HepG2 (cell line): Measurements from ENCODE around the gene GALR2. TPM values are rescaled to one million over a fixed set of nuclear protein-coding genes. Genes with fewer than 3 reads are reported as not detected.

ENCODE experiments used
- CAMTA2 ChIP-seq: sonication (generic); formaldehyde crosslinking; IDR thresholded peaks from 2 replicates; pipeline ENCODE4 v1.4.0; 2020; ENCODE audit warnings: mild to moderate bottlenecking, missing genetic modification reagents, borderline replicate concordance
- CENPT ChIP-seq: sonication (generic); formaldehyde crosslinking; IDR thresholded peaks from 2 replicates; pipeline ENCODE4 v1.8.0; 2022; ENCODE audit warnings: low read depth, mild to moderate bottlenecking, moderate library complexity, missing genetic modification reagents
- DMAP1 ChIP-seq: IDR thresholded peaks from 2 replicates; pipeline ENCODE4 v1.6.1; 2016
- ELF3 ChIP-seq: IDR thresholded peaks from 2 replicates; pipeline ENCODE4 v1.6.1; 2016; ENCODE audit warnings: missing genetic modification reagents, missing compliant biosample characterization
- EP300 ChIP-seq, 3 experiments: sonication (generic) in 1 of 3; formaldehyde crosslinking in 1 of 3; IDR thresholded peaks; 2 replicates each; pipeline versions ENCODE4 v1.5.1 to v1.6.1; 2011 to 2020; ENCODE audit warnings: low read depth in 2 of 3, low read length in 2 of 3, borderline replicate concordance in 1 of 3, improper control_type of control experiment in 1 of 3, mild to moderate bottlenecking in 1 of 3, missing genetic modification reagents in 1 of 3, moderate library complexity in 1 of 3
- FOXM1 ChIP-seq: sonication (generic); formaldehyde crosslinking; IDR thresholded peaks from 2 replicates; pipeline ENCODE4 v1.5.0; 2020; ENCODE audit warnings: missing genetic modification reagents
- HNF4G ChIP-seq, 2 experiments: sonication (generic) in 1 of 2; formaldehyde crosslinking in 1 of 2; IDR thresholded peaks; 2 replicates each; pipeline versions ENCODE4 v1.4.0 to v1.6.1; 2011 to 2020; ENCODE audit warnings: borderline replicate concordance in 2 of 2, low read depth in 2 of 2, mild to moderate bottlenecking in 2 of 2, low read length in 1 of 2, missing genetic modification reagents in 1 of 2, moderate library complexity in 1 of 2
- HOXA5 ChIP-seq: sonication (generic); formaldehyde crosslinking; IDR thresholded peaks from 2 replicates; pipeline ENCODE4 v1.4.0; 2020; ENCODE audit warnings: missing genetic modification reagents
- NR2F6 ChIP-seq, 2 experiments: IDR thresholded peaks; 2 replicates each; pipeline ENCODE4 v1.6.1; 2016; ENCODE audit warnings: antibody characterized with exemption in 1 of 2, mild to moderate bottlenecking in 1 of 2
- RCOR2 ChIP-seq: IDR thresholded peaks from 2 replicates; pipeline ENCODE4 v1.6.1; 2016; ENCODE audit warnings: missing biosample characterization, missing genetic modification reagents
- SOX5 ChIP-seq: IDR thresholded peaks from 2 replicates; pipeline ENCODE4 v1.6.1; 2016; ENCODE audit warnings: borderline replicate concordance
- SOX6 ChIP-seq, 2 experiments: fragments of 450-650 bp in 1 of 2; sonication (generic) in 1 of 2; formaldehyde crosslinking in 1 of 2; IDR thresholded peaks; 2 replicates each; pipeline versions ENCODE4 v1.4.0 to v1.6.1; 2017 to 2020; ENCODE audit warnings: antibody characterized with exemption in 1 of 2, mild to moderate bottlenecking in 1 of 2, missing genetic modification reagents in 1 of 2
- TBX3 ChIP-seq: fragments of 450-650 bp; IDR thresholded peaks from 2 replicates; pipeline ENCODE4 v1.6.1; 2017; ENCODE audit warnings: antibody characterized with exemption, mild to moderate bottlenecking, inconsistent platforms, borderline replicate concordance
- ZNF431 ChIP-seq: sonication (generic); formaldehyde crosslinking; IDR thresholded peaks from 2 replicates; pipeline ENCODE4 v1.9.0; 2022; ENCODE audit warnings: missing genetic modification reagents, low read depth, mild to moderate bottlenecking, borderline replicate concordance
- ZNF557 ChIP-seq: sonication (generic); formaldehyde crosslinking; IDR thresholded peaks from 2 replicates; pipeline ENCODE4 v1.4.0; 2020; ENCODE audit warnings: missing genetic modification reagents
- ZNF614 ChIP-seq: IDR thresholded peaks from 2 replicates; pipeline ENCODE4 v1.6.1; 2018; ENCODE audit warnings: missing biosample characterization, missing genetic modification reagents, inconsistent platforms, borderline replicate concordance
- ZNF75D ChIP-seq: sonication (generic); formaldehyde crosslinking; IDR thresholded peaks from 2 replicates; pipeline ENCODE4 v1.8.1; 2023; ENCODE audit warnings: missing genetic modification reagents, mild to moderate bottlenecking, borderline replicate concordance
- ZNF792 ChIP-seq: IDR thresholded peaks from 2 replicates; pipeline ENCODE4 v1.6.1; 2016
- polyA plus RNA-seq, 8 experiments: library from polyadenylated mRNA; depleted of rRNA in 3 of 8; stranded (reverse) in 7 of 8; unstranded in 1 of 8; fragments of >200 nt; fragmentation: Illumina TruSeq in 4 of 8; extraction: Trizol in 4 of 8; gene quantifications; 2 replicates each; pipeline versions ENCODE4 v1.2.1 to v1.2.3, GENCODE V29; 2011 to 2016; ENCODE audit warnings: low read depth in 4 of 8, missing spikeins in 1 of 8, mixed read lengths in 1 of 8; ENCODE audit not compliant: insufficient read depth in 1 of 8
- total RNA-seq, 5 experiments: library from RNA; depleted of rRNA; stranded (reverse); fragments of >200 nt; fragmentation: Illumina TruSeq; extraction: Trizol; gene quantifications; 2 replicates each; pipeline ENCODE4 v1.2.3, GENCODE V29; 2016; ENCODE audit warnings: low read depth in 1 of 5
- TF ChIP-seq, protein P1 (sequence below): IDR thresholded peaks from 2 replicates; pipeline ENCODE4 v1.6.1; 2018; ENCODE audit warnings: missing genetic modification reagents, mild to moderate bottlenecking, missing compliant biosample characterization
- TF ChIP-seq, protein P2 (sequence below): sonication (generic); formaldehyde crosslinking; conservative IDR thresholded peaks from 2 replicates; pipeline ENCODE4 v1.5.0; 2020; ENCODE audit warnings: missing genetic modification reagents
- TF ChIP-seq, protein P3 (sequence below), 2 experiments: fragments of 450-650 bp in 1 of 2; sonication (generic) in 1 of 2; formaldehyde crosslinking; IDR thresholded peaks; 2 replicates each; pipeline versions ENCODE4 v1.5.0 to v1.8.0; 2020 to 2022; ENCODE audit warnings: mild to moderate bottlenecking in 1 of 2, missing genetic modification reagents in 1 of 2
- TF ChIP-seq, protein P4 (sequence below): sonication (generic); formaldehyde crosslinking; IDR thresholded peaks from 2 replicates; pipeline ENCODE4 v1.9.0; 2021; ENCODE audit warnings: missing genetic modification reagents, borderline replicate concordance

Gene GALR2
- total and polyA plus RNA-seq, 2 of the 13 experiments (the other 11 are each of a cell fraction or from before 2014, with no cell fraction given): 0.48 to 0.58 TPM

DNA sequence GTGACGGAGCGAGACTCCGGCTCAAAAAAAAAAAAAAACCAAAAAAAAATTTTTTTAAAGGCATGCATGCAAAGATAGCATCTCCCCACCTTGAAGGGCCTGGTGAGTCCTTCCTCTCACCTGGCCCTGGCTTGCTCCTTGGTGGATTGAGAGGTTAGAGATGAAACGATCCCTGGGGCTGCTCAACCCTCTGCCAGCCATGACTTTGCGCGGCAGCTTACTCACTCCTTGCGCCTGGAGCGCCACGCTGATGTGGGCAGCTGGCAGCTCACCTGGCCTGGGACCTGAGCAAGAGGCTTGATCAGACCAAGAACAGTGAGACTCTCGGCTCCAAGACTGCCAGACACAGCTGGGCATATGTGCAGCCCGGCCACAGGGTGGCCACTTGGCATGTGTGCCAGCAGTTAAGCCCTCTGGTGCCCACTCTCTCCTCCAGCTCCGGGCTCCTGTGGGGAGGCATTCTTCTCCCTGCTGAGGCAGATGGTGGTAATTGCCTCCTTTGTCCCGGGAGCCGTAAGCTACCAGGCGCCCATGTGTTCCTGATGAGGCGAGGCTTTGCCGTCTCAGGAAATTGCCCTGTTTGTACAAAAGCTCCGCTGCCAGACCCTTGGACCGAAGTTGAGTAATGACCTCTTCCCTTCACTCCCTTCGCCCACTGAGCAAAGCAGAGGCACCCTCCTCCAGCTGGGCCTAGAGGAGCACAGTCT is 42.4 kb upstream of the GALR2 start (continued):
- TF ChIP-seq, protein P1, sequence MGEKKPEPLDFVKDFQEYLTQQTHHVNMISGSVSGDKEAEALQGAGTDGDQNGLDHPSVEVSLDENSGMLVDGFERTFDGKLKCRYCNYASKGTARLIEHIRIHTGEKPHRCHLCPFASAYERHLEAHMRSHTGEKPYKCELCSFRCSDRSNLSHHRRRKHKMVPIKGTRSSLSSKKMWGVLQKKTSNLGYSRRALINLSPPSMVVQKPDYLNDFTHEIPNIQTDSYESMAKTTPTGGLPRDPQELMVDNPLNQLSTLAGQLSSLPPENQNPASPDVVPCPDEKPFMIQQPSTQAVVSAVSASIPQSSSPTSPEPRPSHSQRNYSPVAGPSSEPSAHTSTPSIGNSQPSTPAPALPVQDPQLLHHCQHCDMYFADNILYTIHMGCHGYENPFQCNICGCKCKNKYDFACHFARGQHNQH (CRISPR knock-in tag): peak; percentile 47; the same call in 1 of the 2 replicates
- TF ChIP-seq CENPT (no peak), ZNF75D (CRISPR knock-in tag) (no peak), ZNF431 (peak; percentile 55; the same call in 1 of the 2 replicates), TBX3 (no peak), DMAP1 (CRISPR knock-in tag) (0 out of 2 replicates have a peak, but pooled peaks have one; percentile 31), EP300 (IDR thresholded peaks at IDR 0.05; ENCODE audit: low read depth in 2 of 2, low read length in 2 of 2) (peak in 1 of 2 experiments; percentile 55; a peak in 1 of 4 replicates), EP300 (CRISPR knock-in tag; IDR thresholded peaks at IDR 0.05; ENCODE audit: borderline replicate concordance) (0 out of 2 replicates have a peak, but pooled peaks have one; percentile 61), SOX5 (CRISPR knock-in tag) (peak; percentile 37; the same call in 1 of the 2 replicates), ZNF614 (CRISPR knock-in tag) (no peak), HOXA5 (CRISPR knock-in tag) (peak; percentile 66; the same call in 1 of the 2 replicates), ELF3 (CRISPR knock-in tag) (peak; percentile 25), CAMTA2 (CRISPR knock-in tag) (no peak), HNF4G (IDR thresholded peaks at IDR 0.05; ENCODE audit: borderline replicate concordance, low read depth, low read length) (peak; percentile 76; the same call in 1 of the 2 replicates), HNF4G (CRISPR knock-in tag; IDR thresholded peaks at IDR 0.05; ENCODE audit: borderline replicate concordance, low read depth) (peak; percentile 93), SOX6 (IDR thresholded peaks at IDR 0.05) (no peak), SOX6 (CRISPR knock-in tag; IDR thresholded peaks at IDR 0.05) (peak; percentile 55; the same call in 1 of the 2 replicates), FOXM1 (CRISPR knock-in tag) (no peak), RCOR2 (CRISPR knock-in tag) (peak; percentile 78; the same call in 1 of the 2 replicates), ZNF557 (no peak), ZNF792 (CRISPR knock-in tag) (peak; percentile 81; the same call in 1 of the 2 replicates), NR2F6 (IDR thresholded peaks at IDR 0.05) (no peak), NR2F6 (CRISPR knock-in tag; IDR thresholded peaks at IDR 0.05) (no peak)
- TF ChIP-seq, protein P2, sequence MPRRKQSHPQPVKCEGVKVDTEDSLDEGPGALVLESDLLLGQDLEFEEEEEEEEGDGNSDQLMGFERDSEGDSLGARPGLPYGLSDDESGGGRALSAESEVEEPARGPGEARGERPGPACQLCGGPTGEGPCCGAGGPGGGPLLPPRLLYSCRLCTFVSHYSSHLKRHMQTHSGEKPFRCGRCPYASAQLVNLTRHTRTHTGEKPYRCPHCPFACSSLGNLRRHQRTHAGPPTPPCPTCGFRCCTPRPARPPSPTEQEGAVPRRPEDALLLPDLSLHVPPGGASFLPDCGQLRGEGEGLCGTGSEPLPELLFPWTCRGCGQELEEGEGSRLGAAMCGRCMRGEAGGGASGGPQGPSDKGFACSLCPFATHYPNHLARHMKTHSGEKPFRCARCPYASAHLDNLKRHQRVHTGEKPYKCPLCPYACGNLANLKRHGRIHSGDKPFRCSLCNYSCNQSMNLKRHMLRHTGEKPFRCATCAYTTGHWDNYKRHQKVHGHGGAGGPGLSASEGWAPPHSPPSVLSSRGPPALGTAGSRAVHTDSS (CRISPR knock-in tag): no peak
- TF ChIP-seq, protein P3, sequence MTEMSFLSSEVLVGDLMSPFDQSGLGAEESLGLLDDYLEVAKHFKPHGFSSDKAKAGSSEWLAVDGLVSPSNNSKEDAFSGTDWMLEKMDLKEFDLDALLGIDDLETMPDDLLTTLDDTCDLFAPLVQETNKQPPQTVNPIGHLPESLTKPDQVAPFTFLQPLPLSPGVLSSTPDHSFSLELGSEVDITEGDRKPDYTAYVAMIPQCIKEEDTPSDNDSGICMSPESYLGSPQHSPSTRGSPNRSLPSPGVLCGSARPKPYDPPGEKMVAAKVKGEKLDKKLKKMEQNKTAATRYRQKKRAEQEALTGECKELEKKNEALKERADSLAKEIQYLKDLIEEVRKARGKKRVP (CRISPR knock-in tag; IDR thresholded peaks at IDR 0.05): no peak
- TF ChIP-seq, protein P4, sequence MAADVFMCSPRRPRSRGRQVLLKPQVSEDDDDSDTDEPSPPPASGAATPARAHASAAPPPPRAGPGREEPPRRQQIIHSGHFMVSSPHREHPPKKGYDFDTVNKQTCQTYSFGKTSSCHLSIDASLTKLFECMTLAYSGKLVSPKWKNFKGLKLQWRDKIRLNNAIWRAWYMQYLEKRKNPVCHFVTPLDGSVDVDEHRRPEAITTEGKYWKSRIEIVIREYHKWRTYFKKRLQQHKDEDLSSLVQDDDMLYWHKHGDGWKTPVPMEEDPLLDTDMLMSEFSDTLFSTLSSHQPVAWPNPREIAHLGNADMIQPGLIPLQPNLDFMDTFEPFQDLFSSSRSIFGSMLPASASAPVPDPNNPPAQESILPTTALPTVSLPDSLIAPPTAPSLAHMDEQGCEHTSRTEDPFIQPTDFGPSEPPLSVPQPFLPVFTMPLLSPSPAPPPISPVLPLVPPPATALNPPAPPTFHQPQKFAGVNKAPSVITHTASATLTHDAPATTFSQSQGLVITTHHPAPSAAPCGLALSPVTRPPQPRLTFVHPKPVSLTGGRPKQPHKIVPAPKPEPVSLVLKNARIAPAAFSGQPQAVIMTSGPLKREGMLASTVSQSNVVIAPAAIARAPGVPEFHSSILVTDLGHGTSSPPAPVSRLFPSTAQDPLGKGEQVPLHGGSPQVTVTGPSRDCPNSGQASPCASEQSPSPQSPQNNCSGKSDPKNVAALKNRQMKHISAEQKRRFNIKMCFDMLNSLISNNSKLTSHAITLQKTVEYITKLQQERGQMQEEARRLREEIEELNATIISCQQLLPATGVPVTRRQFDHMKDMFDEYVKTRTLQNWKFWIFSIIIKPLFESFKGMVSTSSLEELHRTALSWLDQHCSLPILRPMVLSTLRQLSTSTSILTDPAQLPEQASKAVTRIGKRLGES (CRISPR knock-in tag): no peak; the same call in 1 of the 2 replicates
